Colonic mucosa (tissue), 4 donors: Measurements from ENCODE around the gene C14orf119. TPM values are rescaled to one million over a fixed set of nuclear protein-coding genes. Genes with fewer than 3 reads are reported as not detected.

Source experiments
- DNase-seq: peaks from one replicate; pipeline ENCODE4 v3.0.0-alpha.2; 2020
- H3K27ac ChIP-seq: fragments of 200-600 bp; one replicate; pipeline ENCODE4 v1.8.0; 2021
- H3K27me3 ChIP-seq: fragments of 200-600 bp; one replicate; pipeline ENCODE4 v1.8.0; 2021
- H3K36me3 ChIP-seq: fragments of 200-600 bp; one replicate; pipeline ENCODE4 v1.8.0; 2021
- H3K4me1 ChIP-seq: fragments of 200-600 bp; one replicate; pipeline ENCODE4 v1.8.0; 2021; ENCODE audit warnings: mild to moderate bottlenecking
- H3K4me3 ChIP-seq: fragments of 200-600 bp; one replicate; pipeline ENCODE4 v1.8.0; 2021
- H3K9ac ChIP-seq, 2 donors: one replicate each; pipeline ENCODE4 v1.7.0; 2013; ENCODE audit warnings: control low read depth in 2 of 2, low read depth in 2 of 2, low read length in 2 of 2
- H3K9me3 ChIP-seq: fragments of 200-600 bp; one replicate; pipeline ENCODE4 v1.8.0; 2021
- intact Hi-C: fragments of 100-400 bp; cut with DNase I; formaldehyde crosslinking; loops from one replicate; pipeline ENCODE4 v1.14.1; 2022
- total RNA-seq, 2 donors: library from RNA; stranded (reverse); fragmentation: NEBNext Ultra II Directional in 1 of 2; extraction: Animal tissue kit (Norgen Biotek cat#: 25700) in 1 of 2; gene quantifications; one replicate each; pipeline ENCODE4 v1.2.1, GENCODE V29; 2021
- TF ChIP-seq, protein P1 (sequence below): fragments of 200-600 bp; IDR thresholded peaks from one replicate; pipeline ENCODE4 v1.8.0; 2022; ENCODE audit warnings: antibody characterized with exemption, mild to moderate bottlenecking
- donor health status: healthy.
- donor health status: DM: no; HTN: no; CAD: no.
- donor health status: DM: no; HTN: no; CAD: no.

C14orf119 gene
- total RNA-seq, 2 donors from 2014 or later: 56.2 to 59.2 TPM

DNA sequence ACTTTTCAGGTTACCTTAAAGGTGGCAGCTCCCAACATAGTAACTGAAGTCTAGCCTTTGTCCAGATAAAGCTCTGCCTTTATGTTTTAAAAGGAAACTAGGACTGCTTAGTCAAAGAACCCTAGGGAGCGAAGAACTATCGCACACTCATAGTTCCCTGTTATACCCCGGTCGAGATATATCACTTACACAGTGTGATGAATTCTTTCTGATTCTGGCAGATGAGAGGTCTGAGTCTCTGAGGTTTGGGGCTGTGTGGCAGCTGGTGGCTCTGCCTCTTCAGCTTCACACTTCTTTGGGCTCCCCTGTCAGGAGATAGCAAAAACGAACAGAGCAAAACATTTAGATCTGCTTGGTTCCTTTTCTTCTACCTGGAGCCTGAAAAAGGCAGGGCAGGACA, 17.3 kb upstream of the C14orf119 start:
- no peaks in the 10 kb centered on the region for H3K9me3 ChIP-seq
- TF ChIP-seq, protein P1, sequence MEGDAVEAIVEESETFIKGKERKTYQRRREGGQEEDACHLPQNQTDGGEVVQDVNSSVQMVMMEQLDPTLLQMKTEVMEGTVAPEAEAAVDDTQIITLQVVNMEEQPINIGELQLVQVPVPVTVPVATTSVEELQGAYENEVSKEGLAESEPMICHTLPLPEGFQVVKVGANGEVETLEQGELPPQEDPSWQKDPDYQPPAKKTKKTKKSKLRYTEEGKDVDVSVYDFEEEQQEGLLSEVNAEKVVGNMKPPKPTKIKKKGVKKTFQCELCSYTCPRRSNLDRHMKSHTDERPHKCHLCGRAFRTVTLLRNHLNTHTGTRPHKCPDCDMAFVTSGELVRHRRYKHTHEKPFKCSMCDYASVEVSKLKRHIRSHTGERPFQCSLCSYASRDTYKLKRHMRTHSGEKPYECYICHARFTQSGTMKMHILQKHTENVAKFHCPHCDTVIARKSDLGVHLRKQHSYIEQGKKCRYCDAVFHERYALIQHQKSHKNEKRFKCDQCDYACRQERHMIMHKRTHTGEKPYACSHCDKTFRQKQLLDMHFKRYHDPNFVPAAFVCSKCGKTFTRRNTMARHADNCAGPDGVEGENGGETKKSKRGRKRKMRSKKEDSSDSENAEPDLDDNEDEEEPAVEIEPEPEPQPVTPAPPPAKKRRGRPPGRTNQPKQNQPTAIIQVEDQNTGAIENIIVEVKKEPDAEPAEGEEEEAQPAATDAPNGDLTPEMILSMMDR: no peak
- H3K27me3 ChIP-seq: no peaks in the 10 kb centered on the region
- intact Hi-C loops: no loop called here
- no peaks in the 10 kb centered on the region for H3K4me1 ChIP-seq
- H3K36me3 ChIP-seq: peaks cover 52% of the 10 kb centered on the region
- H3K27ac ChIP-seq: peak overlapping the region; percentile 41
- no peak overlapping the region for H3K4me3 ChIP-seq
- DNase-seq: no peak
- H3K9ac ChIP-seq: no peak overlapping the region

DNA sequence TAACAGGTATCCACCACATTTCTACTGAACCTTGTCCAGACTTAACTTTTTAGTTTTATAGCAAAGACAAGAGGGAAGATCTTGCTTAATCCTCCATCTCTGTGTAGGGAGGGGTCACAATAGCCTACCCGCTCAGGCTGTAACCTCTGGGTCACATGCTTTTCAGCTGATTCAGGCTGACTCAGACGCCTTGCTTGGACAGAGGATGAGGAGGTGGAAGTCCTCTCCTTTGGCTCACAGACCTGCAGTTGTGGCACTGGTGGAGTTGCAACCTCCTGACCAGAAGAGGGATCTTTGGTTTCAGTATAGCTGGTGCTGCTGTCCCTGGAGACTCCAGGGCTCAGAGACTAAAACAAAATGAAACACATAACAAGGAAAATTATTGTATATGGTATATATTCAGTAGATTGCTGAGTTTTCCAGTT, 16.6 kb upstream of the C14orf119 start:
- H3K36me3 ChIP-seq: peaks cover 58% of the 10 kb centered on the region
- DNase-seq: peak; percentile 72
- H3K27me3 ChIP-seq: no peaks in the 10 kb centered on the region
- H3K9me3 ChIP-seq: no peaks in the 10 kb centered on the region
- no peak overlapping the region for H3K4me3 ChIP-seq
- TF ChIP-seq, protein P1: no peak
- no peaks in the 10 kb centered on the region for H3K4me1 ChIP-seq
- intact Hi-C loops: no loop called here
- no peak overlapping the region for H3K9ac ChIP-seq
- peak overlapping the region; percentile 41 for H3K27ac ChIP-seq

DNA sequence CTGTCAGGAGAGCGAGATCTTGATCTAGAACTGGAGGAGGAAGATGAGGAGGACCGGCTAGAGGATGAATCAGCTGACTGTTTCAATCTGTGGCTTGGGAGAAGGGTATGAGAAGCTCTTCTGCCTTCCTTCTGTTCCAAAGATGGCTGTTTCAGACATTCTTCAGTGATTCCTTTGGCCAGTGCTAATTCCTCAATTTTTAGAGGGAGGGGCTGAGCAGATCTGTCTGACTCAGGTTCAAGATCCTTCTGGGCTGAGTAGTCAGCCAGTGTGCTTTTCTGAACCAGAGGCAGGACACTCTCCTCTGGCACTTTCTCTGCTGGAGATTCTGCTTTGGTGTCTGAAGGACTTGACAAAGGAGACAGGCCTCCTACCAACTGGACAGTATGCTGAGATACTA, 15.6 kb upstream of the C14orf119 start:
- Histone ChIP-seq H3K4me3 (no peak overlapping the region), H3K27ac (no peak overlapping the region), H3K9ac (peak overlapping the region in 1 of 2 donors; percentile 36), H3K9me3 (no peaks in the 10 kb centered on the region), H3K27me3 (no peaks in the 10 kb centered on the region), H3K36me3 (peaks cover 58% of the 10 kb centered on the region), H3K4me1 (no peaks in the 10 kb centered on the region)
- TF ChIP-seq, protein P1: no peak
- intact Hi-C loops: no loop called here
- DNase-seq: no peak

DNA sequence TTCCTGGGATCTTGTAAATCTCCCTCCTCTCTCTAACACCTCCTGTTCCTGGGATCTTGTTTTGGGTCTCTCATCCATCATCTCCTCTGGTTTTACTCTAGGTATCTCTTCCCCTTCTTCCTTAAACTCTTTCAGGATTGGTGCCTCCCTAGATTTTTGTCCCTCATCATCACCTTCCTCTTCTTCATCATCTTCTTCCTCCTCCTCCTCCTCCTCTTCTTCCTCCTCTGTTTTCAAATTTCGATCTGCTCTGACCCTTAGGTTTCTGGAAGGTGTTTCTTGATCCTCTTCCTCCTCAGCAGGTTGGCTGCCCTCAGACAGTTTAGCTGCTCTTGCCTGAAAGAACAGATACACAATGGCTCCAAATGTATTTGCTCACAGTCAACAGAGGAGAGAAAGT, 14.8 kb upstream of the C14orf119 start:
- Histone ChIP-seq H3K27ac (no peak overlapping the region), H3K9ac (no peak overlapping the region), H3K27me3 (no peaks in the 10 kb centered on the region), H3K9me3 (no peaks in the 10 kb centered on the region), H3K36me3 (peaks cover 55% of the 10 kb centered on the region), H3K4me3 (no peak overlapping the region), H3K4me1 (no peaks in the 10 kb centered on the region)
- DNase-seq: no peak
- intact Hi-C loops: no loop called here
- TF ChIP-seq, protein P1: no peak

DNA sequence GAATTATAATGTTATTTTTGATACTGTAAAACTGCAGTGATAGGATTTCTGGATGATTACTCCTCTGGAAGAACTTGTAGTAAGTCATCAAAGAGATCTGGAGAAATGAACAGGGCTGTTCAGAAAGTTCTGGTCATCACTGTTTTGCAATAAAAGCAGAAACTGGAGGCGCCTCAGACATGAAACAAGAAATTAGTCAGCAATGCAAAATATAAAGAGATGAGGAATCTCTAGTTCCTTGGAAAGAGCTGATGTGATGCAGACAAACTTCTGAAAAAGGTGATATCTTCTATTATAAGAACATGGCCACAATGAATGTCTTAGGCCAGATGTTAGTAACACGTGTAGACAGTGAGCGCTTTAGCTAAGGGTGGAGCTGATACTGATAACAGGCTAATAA, 9.8 kb upstream of the C14orf119 start:
- intact Hi-C loops: no loop called here
- TF ChIP-seq, protein P1: no peak
- no peak for DNase-seq
- H3K9ac ChIP-seq: no peak overlapping the region
- no peak overlapping the region for H3K27ac ChIP-seq
- no peaks in the 10 kb centered on the region for H3K27me3 ChIP-seq
- no peaks in the 10 kb centered on the region for H3K4me1 ChIP-seq
- no peaks in the 10 kb centered on the region for H3K9me3 ChIP-seq
- no peak overlapping the region for H3K4me3 ChIP-seq
- peaks cover 36% of the 10 kb centered on the region for H3K36me3 ChIP-seq

DNA sequence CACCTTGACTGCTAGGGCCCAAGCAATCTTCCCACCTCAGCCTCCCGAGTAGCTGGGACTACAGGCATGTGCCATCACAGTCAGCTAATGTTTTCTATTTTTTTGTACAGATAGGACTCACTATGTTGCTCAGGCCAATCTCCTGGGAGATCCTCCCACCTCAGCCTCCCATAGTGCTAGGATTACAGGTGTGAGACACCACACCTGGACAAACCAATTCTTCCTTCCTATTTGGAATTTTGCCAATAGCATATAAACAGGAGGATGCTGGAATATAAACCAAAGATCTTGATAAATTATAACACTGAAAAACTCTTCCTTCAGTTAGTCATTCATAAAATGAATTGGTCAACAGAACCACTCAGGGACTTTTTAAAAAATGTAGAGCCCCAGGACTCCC, 8.7 kb upstream of the C14orf119 start:
- Histone ChIP-seq H3K27me3 (no peaks in the 10 kb centered on the region), H3K9me3 (no peaks in the 10 kb centered on the region), H3K9ac (no peak overlapping the region), H3K4me1 (no peaks in the 10 kb centered on the region), H3K36me3 (peaks cover 33% of the 10 kb centered on the region), H3K4me3 (no peak overlapping the region), H3K27ac (no peak overlapping the region)
- intact Hi-C loops: no loop called here
- TF ChIP-seq, protein P1: no peak
- no peak for DNase-seq
